Naive thymus-derived CD8-positive, alpha-beta T cell (primary cell): ENCODE results near the gene U2AF2. TPM values are rescaled to one million over a fixed set of nuclear protein-coding genes. Genes with fewer than 3 reads are reported as not detected.
A peak's percentile ranks its signal among the peaks of the same experiment; 100 is the strongest.

Source experiments
- ATAC-seq, 2 donors: fragments of 150-1000 bp; cut with Tn5 transposase in 1 of 2; sonication (Bioruptor Pico), chemical (Tn5 transposase) in 1 of 2; 1 replicate in 1 of 2; 2 replicates in 1 of 2; pipeline ENCODE4 v1.10.0; 2021; ENCODE audit warnings: mild to moderate bottlenecking in 2 of 2, moderate library complexity in 2 of 2
- POLR2A ChIA-PET: fragments of 350-600 bp; sonication (Branson Sonifier 250); formaldehyde crosslinking; loops from one replicate; lab custom pipeline; 2021; ENCODE audit warnings: antibody characterized with exemption; lab: Charles Lee
- DNase-seq, 10 donors: peaks; one replicate each; pipeline versions ENCODE4 v3.0.0 to v3.0.0-alpha.2; 2020 to 2022
- H3K27ac Mint-ChIP-seq, 10 donors: one replicate each; pipeline ENCODE4 v1.8.0; 2020 to 2022; ENCODE audit warnings: mild to moderate bottlenecking in 10 of 10, mixed read lengths in 10 of 10, moderate library complexity in 4 of 10, inconsistent platforms in 1 of 10
- H3K27me3 Mint-ChIP-seq, 5 donors: one replicate each; pipeline ENCODE4 v1.8.0; 2021 to 2022; ENCODE audit warnings: mixed read lengths in 5 of 5
- H3K36me3 Mint-ChIP-seq, 3 donors: one replicate each; pipeline ENCODE4 v1.8.0; 2020 to 2022; ENCODE audit warnings: mixed read lengths in 3 of 3, mild to moderate bottlenecking in 2 of 3, inconsistent platforms in 1 of 3
- H3K4me1 Mint-ChIP-seq, 4 donors: one replicate each; pipeline ENCODE4 v1.8.0; 2021 to 2022; ENCODE audit warnings: mixed read lengths in 4 of 4
- H3K4me3 Mint-ChIP-seq, 10 donors: one replicate each; pipeline ENCODE4 v1.8.0; 2020 to 2022; ENCODE audit warnings: mild to moderate bottlenecking in 10 of 10, mixed read lengths in 10 of 10, moderate library complexity in 6 of 10, inconsistent platforms in 1 of 10
- H3K9me3 Mint-ChIP-seq, 9 donors: one replicate each; pipeline ENCODE4 v1.8.0; 2020 to 2022; ENCODE audit warnings: mixed read lengths in 9 of 9, mild to moderate bottlenecking in 3 of 9, inconsistent platforms in 1 of 9, moderate library complexity in 1 of 9
- polyA plus RNA-seq, 3 donors: library from polyadenylated mRNA; unstranded; fragments of 300-500 nt; fragmentation: Illumina TruSeq; gene quantifications; one replicate each; pipeline ENCODE4 v1.2.3, GENCODE V29; 2021
- total RNA-seq, 8 experiments: library from RNA in 2 of 8; stranded (reverse) in 2 of 8; gene quantifications; one replicate each; pipeline ENCODE4 v1.2.3 and lab custom pipeline; 2021 to 2026

U2AF2 gene
- total and polyA plus RNA-seq, 5 experiments from 2014 or later = 6.6 to 289 (median 10.6) TPM

DNA sequence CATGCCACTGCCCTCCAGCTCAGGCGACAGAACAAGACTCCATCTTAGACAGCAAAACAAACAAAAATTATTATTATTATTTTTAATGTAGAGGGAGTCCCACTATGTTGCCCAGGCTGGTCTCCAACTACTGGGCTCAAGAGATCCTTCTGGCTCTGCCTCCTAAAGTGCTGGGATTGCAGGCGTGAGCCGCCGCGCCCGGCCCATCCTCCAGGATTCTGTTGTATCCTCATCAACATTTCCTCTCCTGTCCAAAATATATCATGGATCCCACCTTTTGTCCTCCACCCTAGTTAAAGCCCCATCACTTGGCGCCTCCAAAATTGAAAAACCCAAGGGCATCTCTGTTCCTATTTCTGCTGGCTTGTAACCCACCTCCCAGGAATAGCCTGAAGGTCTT lies 31.7 kb upstream of the U2AF2 start:
- ATAC-seq (no peak), DNase-seq (no peak)
- no peaks in the 10 kb centered on the region for H3K27me3 Mint-ChIP-seq
- POLR2A ChIA-PET = interaction anchor here (0.8 to 6.0 kb wide), 6 partner anchors 12 to 149 kb away, joined by 3 to 76 read pairs (median 29); partner anchors contain the start of genes FIZ1, ZNF524, ZNF580 and ZNF865
- peaks cover 28 to 67% (median 61%) of the 10 kb centered on the region in 4 donors for H3K4me1 Mint-ChIP-seq
- H3K27ac Mint-ChIP-seq = peak overlapping the region in 6 of 10 donors; percentile 73 to 99 (median 98)
- peak overlapping the region in 4 of 10 donors; percentile 15 to 89 (median 53) for H3K4me3 Mint-ChIP-seq
- peaks cover 0 to 2% (median 0%) of the 10 kb centered on the region in 9 donors for H3K9me3 Mint-ChIP-seq
- H3K36me3 Mint-ChIP-seq = no peaks in the 10 kb centered on the region

DNA sequence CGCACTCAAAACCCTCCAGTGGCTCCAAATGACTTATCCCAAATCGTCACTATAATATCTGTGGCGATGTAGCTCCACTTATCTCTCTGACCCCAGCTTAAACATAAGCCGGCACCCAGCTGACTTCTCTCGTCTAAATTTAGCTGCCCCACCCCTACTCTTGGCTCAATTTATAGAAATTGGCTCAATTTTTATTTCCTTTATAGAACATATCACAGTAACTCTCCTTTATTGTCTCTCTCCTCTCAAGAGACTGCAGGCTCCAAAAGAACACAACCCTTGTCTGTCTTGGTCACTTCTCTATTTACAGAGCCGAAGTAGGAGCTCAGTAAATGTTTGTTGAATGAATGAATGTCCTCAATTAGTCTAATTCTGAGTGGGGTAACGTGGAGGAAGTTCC lies 31.3 kb upstream of the U2AF2 start:
- DNase-seq (no peak), ATAC-seq (no peak)
- Mint-ChIP-seq H3K4me3 (peak overlapping the region in 8 of 10 donors; percentile 15 to 97 (median 88)), H3K36me3 (no peaks in the 10 kb centered on the region), H3K4me1 (peaks cover 27 to 67% (median 59%) of the 10 kb centered on the region in 4 donors), H3K27me3 (no peaks in the 10 kb centered on the region), H3K9me3 (peaks cover 0 to 2% (median 0%) of the 10 kb centered on the region in 9 donors), H3K27ac (peak overlapping the region; percentile 43 to 99 (median 98))
- POLR2A ChIA-PET = interaction anchor here (1.0 to 6.0 kb wide), 7 partner anchors 12 to 149 kb away, joined by 3 to 76 read pairs (median 13); partner anchors contain the start of genes FIZ1, U2AF2, ZNF524 and ZNF580

DNA sequence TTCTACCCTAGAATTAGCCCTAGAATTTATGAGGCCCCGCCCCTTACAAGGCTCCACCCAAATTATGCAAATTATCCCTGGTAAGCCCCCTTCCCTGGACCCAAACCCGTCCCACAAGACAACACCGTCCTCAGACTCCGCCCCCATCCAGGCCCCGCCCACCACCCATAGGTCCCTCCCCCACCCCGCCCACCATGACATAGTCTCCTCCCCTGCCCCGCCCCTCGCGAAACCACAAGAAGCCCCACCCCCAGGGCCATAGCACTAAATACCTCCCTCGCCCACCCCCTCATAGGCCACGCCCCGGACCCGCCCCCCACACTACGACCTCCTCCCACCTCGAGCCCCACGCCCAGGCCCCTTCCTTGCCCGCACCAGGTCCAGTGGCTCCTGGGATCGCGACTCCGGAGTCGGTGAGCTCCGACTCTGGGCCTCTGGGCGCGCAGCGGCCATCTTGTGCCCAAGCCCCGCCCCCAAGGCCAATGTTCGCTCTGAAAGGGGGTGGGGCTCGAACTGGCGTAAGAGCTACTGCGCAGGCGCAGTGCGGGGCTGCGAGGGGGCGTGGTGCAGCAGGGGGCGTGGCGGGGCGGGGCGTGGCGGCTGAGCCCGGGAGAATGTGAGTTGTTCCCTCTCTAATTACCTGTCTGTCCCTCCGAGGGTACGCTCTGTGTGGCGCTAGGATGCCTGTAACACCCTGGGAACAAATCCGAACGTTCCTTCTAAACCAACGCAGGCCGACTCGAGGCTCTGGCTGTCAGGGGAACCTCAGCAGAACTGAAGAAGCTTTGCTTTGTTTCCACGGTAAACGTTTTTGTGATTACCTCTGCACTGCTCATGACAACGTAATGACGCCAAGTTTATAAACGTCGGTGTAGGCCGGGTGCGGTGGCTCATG lies 30.5 kb upstream of the U2AF2 start, which contains the start of gene ZNF784:
TSS of gene ZNF784 (minus strand) at position 458 of the 895 bp plus-strand sequence. CDS start at position 453, 5 bp downstream.
- DNase-seq (peak; percentile 87 to 97 (median 95)), ATAC-seq (peak; percentile 60)
- POLR2A ChIA-PET = interaction anchor here (0.6 to 6.0 kb wide), 15 partner anchors 9 to 370 kb away, joined by 3 to 76 read pairs (median 7); partner anchors contain the start of genes FIZ1, HSPBP1, ISOC2 and U2AF2
- Mint-ChIP-seq H3K4me1 (peaks cover 26 to 65% (median 56%) of the 10 kb centered on the region in 4 donors), H3K27ac (peak within 1 kb of the TSS; percentile 81 to 99 (median 98)), H3K4me3 (peak within 1 kb of the TSS; percentile 85 to 97 (median 89)), H3K27me3 (no peaks in the 10 kb centered on the region), H3K9me3 (peaks cover 0 to 2% (median 0%) of the 10 kb centered on the region in 9 donors), H3K36me3 (no peaks in the 10 kb centered on the region)

DNA sequence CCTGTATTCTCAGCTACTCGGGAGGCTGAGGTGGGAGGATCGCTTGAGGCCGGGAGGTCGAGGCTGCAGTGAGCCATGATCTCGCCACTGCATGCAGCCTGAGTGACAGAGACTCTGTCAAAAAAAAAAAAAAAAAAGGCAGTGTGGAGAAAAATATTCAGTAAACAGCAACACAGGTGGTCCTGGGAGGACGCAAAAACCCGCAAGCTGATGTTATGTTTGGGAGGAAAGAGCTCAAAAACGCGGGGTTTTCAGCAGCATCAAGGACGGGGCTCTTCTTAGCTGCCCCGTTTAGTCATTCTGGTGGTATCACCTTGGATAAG lies 29.9 kb upstream of the U2AF2 start:
- ATAC-seq = no peak
- POLR2A ChIA-PET = interaction anchor here (0.7 to 6.0 kb wide), 14 partner anchors 8 to 345 kb away, joined by 3 to 76 read pairs (median 9); partner anchors contain the start of genes FIZ1, HSPBP1, ISOC2 and U2AF2

DNA sequence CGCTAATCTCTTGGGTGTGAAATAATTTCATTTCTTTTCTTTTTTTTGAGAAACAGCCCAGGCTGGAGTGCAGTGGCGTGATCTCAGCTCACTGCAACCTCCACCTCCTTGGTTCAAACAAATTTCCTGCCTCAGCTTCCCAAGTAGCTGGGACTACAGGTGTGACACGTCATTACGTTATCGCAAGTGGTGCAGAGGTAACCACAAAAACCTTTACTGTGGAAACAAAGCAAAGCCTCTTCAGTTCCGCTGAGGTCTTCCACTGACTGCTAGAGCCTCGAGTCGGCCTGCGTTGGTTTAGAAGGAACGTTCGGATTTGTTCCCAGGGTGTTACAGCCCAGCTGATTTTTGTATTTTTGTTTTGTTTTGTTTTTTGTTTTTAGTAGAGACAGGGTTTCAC lies 28.5 kb upstream of the U2AF2 start:
- ATAC-seq (peak; percentile 70 to 74), DNase-seq (peak in 8 of 10 donors; percentile 65 to 87 (median 82))
- peaks cover 16 to 47% (median 38%) of the 10 kb centered on the region in 4 donors for H3K4me1 Mint-ChIP-seq
- POLR2A ChIA-PET = interaction anchor here (0.9 to 6.0 kb wide), 8 partner anchors 11 to 151 kb away, joined by 3 to 76 read pairs (median 12); partner anchors contain the start of genes FIZ1, ZNF524, ZNF580 and ZNF628
- no peaks in the 10 kb centered on the region for H3K36me3 Mint-ChIP-seq
- no peaks in the 10 kb centered on the region for H3K27me3 Mint-ChIP-seq
- peaks cover 0 to 2% (median 0%) of the 10 kb centered on the region in 9 donors for H3K9me3 Mint-ChIP-seq
- H3K27ac Mint-ChIP-seq = peak overlapping the region; percentile 70 to 97 (median 94)
- peak overlapping the region; percentile 54 to 89 (median 82) for H3K4me3 Mint-ChIP-seq

More for the DNA sequence above, 29.9 kb upstream of the U2AF2 start:
- DNase-seq = no peak
- peak overlapping the region; percentile 81 to 99 (median 98) for H3K27ac Mint-ChIP-seq
- H3K4me1 Mint-ChIP-seq = peaks cover 23 to 60% (median 50%) of the 10 kb centered on the region in 4 donors
- H3K9me3 Mint-ChIP-seq = peaks cover 0 to 2% (median 0%) of the 10 kb centered on the region in 9 donors
- peak overlapping the region; percentile 85 to 97 (median 89) for H3K4me3 Mint-ChIP-seq
- H3K36me3 Mint-ChIP-seq = no peaks in the 10 kb centered on the region
- no peaks in the 10 kb centered on the region for H3K27me3 Mint-ChIP-seq

DNA sequence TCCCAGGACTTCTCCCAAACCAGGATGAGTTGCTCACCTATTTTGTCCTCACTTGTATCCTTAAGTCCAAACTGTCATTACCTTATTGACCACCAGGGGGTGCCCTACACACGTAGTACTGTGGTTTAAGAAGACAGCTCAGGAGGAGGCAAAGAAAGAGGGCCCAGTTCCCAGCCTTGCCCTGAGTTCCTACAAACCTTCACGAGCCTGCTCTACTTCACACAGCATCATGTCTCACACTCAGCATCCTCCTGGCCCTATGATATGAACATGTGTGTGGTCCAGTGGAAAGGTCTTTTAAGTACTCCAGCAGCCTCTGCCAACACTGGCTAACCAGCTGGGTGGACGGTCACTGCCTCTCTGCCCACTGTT lies 22.4 kb upstream of the U2AF2 start:
- Mint-ChIP-seq H3K27me3 (no peaks in the 10 kb centered on the region), H3K4me3 (peak overlapping the region in 8 of 10 donors; percentile 7 to 83 (median 34)), H3K27ac (peak overlapping the region; percentile 6 to 93 (median 87)), H3K4me1 (peaks cover 34 to 52% (median 46%) of the 10 kb centered on the region in 4 donors), H3K36me3 (peaks cover 3 to 12% (median 4%) of the 10 kb centered on the region in 3 donors), H3K9me3 (no peaks in the 10 kb centered on the region)
- DNase-seq (peak; percentile 66 to 97 (median 89)), ATAC-seq (peak; percentile 36 to 41)
- POLR2A ChIA-PET = interaction anchor here (0.6 to 9.3 kb wide), 16 partner anchors 8 to 620 kb away, joined by 3 to 148 read pairs (median 5); partner anchors contain the start of genes CCDC106, FIZ1, U2AF2 and ZNF524

DNA sequence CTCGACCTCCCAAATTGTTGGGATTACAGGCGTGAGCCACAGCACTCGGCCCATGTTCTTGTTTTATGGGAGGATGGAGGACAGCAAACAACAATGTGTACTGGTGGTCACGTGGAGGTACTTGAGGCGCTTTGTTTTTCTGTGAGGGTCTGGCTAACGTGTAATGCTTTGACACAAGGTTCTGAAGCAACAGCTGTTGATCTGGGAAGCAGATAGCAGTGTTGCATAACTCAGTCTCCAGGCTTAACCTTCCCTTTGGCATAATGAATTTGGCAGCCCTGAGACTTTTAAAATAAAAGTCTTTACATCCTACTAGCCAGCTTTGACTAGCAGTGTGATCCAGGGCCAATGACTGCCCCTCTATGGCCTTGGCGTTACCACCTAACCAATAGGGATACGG lies 21.0 kb upstream of the U2AF2 start:
- Mint-ChIP-seq H3K9me3 (no peaks in the 10 kb centered on the region), H3K27ac (peak overlapping the region in 4 of 10 donors; percentile 72 to 100 (median 100)), H3K27me3 (no peaks in the 10 kb centered on the region), H3K36me3 (peaks cover 4 to 20% (median 5%) of the 10 kb centered on the region in 3 donors), H3K4me3 (peak overlapping the region in 4 of 10 donors; percentile 67 to 97 (median 76)), H3K4me1 (peaks cover 40 to 61% (median 55%) of the 10 kb centered on the region in 4 donors)
- ATAC-seq (no peak), DNase-seq (no peak)
- POLR2A ChIA-PET = interaction anchor here (0.7 to 9.3 kb wide), 12 partner anchors 9 to 543 kb away, joined by 3 to 148 read pairs (median 12); partner anchors contain the start of genes CCDC106, FIZ1, U2AF2 and UBE2S

DNA sequence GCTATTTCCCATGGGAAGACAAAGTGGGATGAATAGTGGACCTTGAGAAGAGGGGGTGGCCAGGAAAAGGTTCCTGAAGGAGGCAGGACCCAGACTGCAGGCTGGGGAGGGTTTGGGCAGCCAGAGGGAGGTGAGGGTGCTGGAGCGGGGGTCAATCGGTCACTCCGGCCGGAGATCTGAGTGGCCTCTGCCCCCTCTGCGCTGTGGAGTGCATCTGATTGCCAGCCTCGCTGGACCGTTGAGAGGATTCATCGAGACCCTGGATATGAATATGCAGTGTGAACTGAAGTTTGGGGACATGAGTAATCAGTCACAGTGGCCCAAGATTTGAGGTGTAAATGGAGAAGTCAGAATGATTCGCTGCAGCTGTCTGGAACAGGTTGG lies 19.5 kb upstream of the U2AF2 start:
- Mint-ChIP-seq H3K4me3 (peak overlapping the region; percentile 97 to 100 (median 100)), H3K27ac (peak overlapping the region; percentile 99 to 100 (median 100)), H3K27me3 (no peaks in the 10 kb centered on the region), H3K4me1 (peaks cover 44 to 72% (median 67%) of the 10 kb centered on the region in 4 donors), H3K9me3 (no peaks in the 10 kb centered on the region), H3K36me3 (peaks cover 4 to 20% (median 7%) of the 10 kb centered on the region in 3 donors)
- ATAC-seq (no peak), DNase-seq (no peak)
- POLR2A ChIA-PET = interaction anchor here (0.6 to 9.3 kb wide), 11 partner anchors 11 to 376 kb away, joined by 3 to 148 read pairs (median 12); partner anchors contain the start of genes CCDC106, FIZ1, PPP6R1 and U2AF2

DNA sequence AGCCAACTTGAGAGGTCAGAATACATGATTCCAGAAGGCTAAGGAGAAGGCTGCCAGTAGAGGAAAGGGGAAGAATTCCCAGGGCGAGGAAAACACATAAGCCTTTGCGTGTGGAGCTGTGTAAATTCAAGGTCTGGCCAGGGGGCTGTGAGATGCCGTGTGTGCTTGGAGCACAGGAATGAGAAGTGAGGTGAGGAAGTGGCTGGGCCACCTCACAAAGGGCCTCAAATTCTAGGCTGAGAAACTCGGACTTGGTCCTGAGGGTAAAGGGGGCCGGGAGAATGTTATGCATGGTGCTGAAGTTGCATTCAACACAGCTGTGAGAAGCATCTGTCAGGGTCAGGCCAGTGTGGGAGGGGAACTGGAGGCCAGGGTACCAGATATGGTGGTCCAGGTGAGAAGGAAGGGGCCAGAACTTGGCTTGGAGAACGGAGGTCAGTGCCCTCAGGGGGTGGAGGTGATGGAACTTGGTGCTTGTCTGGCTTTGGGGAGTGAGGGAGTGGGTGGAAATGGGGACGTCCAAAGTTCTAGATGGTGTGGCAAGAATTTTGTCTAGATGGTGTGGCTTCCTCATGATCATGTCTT lies 18.9 kb upstream of the U2AF2 start:
- Mint-ChIP-seq H3K27me3 (no peaks in the 10 kb centered on the region), H3K27ac (peak overlapping the region; percentile 99 to 100 (median 100)), H3K4me3 (peak overlapping the region; percentile 97 to 100 (median 100)), H3K36me3 (peaks cover 4 to 20% (median 7%) of the 10 kb centered on the region in 3 donors), H3K4me1 (peaks cover 44 to 74% (median 70%) of the 10 kb centered on the region in 4 donors), H3K9me3 (no peaks in the 10 kb centered on the region)
- POLR2A ChIA-PET = interaction anchor here (0.6 to 9.3 kb wide), 11 partner anchors 10 to 377 kb away, joined by 3 to 148 read pairs (median 8); partner anchors contain the start of genes CCDC106, FIZ1, NAT14 and PPP6R1
- no peak for DNase-seq
- no peak for ATAC-seq

DNA sequence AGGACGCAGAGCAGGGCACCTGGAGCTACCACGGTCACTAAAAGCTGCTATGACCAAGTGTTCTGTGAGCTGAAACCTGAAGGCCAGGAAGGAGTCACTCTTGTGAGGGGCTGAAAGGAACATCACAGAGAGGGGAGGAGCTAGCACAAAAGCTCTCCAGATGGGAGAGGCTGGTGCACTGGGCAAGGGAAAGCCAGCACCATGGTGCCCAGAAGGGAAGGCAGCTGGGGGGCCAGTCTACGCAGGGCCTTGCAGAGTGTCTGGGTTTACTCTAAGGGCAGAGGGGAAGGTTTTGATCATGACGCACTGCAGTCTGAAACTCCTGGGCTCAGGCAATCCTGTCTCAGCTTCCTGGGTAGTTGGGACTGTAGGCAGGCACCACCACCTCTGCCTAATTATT lies 18.1 kb upstream of the U2AF2 start:
- peak overlapping the region; percentile 99 to 100 (median 100) for H3K27ac Mint-ChIP-seq
- H3K27me3 Mint-ChIP-seq = no peaks in the 10 kb centered on the region
- ATAC-seq = no peak
- DNase-seq = no peak
- H3K4me1 Mint-ChIP-seq = peaks cover 45 to 76% (median 71%) of the 10 kb centered on the region in 4 donors
- H3K4me3 Mint-ChIP-seq = peak overlapping the region; percentile 97 to 100 (median 100)
- no peaks in the 10 kb centered on the region for H3K9me3 Mint-ChIP-seq
- POLR2A ChIA-PET = interaction anchor here (0.6 to 9.3 kb wide), 8 partner anchors 9 to 161 kb away, joined by 3 to 148 read pairs (median 34); partner anchors contain the start of genes CCDC106, FIZ1, NAT14 and U2AF2
- peaks cover 4 to 20% (median 7%) of the 10 kb centered on the region in 3 donors for H3K36me3 Mint-ChIP-seq

DNA sequence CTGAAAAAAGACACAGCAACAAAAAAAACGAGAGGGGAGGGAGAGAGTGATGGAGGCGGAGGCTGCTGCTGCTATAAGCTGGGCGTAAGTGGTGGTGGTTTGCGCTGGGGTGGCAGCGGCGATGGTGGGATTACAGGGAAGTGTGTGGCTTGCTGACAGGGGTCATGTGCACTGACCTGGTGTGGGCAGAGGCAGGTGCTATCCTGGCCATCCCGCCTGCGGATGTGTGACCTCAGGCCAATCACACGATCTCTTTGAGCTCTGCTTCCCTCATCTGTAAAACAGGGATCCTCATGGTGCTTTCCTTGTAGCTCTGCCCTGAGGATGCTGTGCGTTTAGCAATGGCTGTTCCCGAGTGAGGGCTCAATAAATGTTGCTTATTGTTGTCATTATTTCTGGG lies 17.3 kb upstream of the U2AF2 start:
- Mint-ChIP-seq H3K27me3 (no peaks in the 10 kb centered on the region), H3K9me3 (no peaks in the 10 kb centered on the region), H3K27ac (peak overlapping the region; percentile 24 to 100 (median 89)), H3K4me1 (peaks cover 43 to 74% (median 68%) of the 10 kb centered on the region in 4 donors), H3K4me3 (peak overlapping the region in 9 of 10 donors; percentile 29 to 100 (median 100)), H3K36me3 (peaks cover 4 to 20% (median 7%) of the 10 kb centered on the region in 3 donors)
- POLR2A ChIA-PET = interaction anchor here (0.9 to 9.3 kb wide), 9 partner anchors 9 to 176 kb away, joined by 3 to 148 read pairs (median 8); partner anchors contain the start of genes CCDC106, FIZ1, ISOC2 and NAT14
- ATAC-seq = no peak
- no peak for DNase-seq
